GM18517 (cell line): ENCODE results near the gene CRB2.
A peak's percentile ranks its signal among the peaks of the same experiment; 100 is the strongest.

ENCODE experiments used
- ATAC-seq: cut with Tn5 transposase; IDR thresholded peaks from one replicate; pipeline ENCODE4 v1.9.1; 2021; ENCODE audit warnings: mild to moderate bottlenecking, moderate library complexity; ENCODE audit not compliant: unreplicated experiment

CRB2 gene

DNA sequence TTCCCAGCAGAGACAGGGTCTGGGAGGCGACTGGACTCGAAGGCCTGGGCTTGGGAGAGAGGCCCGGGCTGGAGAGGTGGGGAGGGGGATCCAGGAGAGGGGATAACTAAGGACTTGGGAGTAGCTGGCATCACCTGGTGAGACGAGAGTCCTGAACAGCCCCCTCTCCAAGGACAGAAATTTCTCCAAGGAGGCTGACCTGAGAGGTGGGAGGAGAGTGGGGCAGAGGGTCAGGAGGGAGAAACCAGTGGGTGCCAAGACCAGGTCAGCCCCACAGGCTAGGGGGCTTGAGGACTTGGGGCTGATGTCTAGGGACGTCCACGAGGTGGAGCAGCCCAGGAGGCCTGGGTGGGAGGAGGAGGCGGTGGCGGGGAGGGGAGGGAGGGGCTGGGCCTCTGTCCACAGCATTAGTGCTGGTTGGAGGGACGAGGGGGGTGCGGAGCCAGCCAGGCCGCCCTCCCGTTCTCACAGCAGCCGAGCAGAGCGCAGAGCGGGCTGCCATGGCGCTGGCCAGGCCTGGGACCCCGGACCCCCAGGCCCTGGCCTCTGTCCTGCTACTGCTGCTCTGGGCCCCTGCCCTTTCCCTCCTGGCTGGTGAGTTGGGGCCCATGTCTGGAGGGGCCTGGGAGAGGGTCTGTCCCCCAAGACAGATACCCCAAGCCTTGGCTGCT is at the start of gene CRB2:
Gene CRB2 (plus strand): TSS at position 437 of the 671 bp plus-strand sequence. CDS start 64 bp downstream, at position 501.
- no peak for ATAC-seq

GRCh38 chr9:123309611-123310010 is 46.4 kb upstream of the CRB2 start:
- no peak for ATAC-seq

GRCh38 chr9:123310551-123311249 is 45.3 kb upstream of the CRB2 start:
- ATAC-seq, result no peak

DNA sequence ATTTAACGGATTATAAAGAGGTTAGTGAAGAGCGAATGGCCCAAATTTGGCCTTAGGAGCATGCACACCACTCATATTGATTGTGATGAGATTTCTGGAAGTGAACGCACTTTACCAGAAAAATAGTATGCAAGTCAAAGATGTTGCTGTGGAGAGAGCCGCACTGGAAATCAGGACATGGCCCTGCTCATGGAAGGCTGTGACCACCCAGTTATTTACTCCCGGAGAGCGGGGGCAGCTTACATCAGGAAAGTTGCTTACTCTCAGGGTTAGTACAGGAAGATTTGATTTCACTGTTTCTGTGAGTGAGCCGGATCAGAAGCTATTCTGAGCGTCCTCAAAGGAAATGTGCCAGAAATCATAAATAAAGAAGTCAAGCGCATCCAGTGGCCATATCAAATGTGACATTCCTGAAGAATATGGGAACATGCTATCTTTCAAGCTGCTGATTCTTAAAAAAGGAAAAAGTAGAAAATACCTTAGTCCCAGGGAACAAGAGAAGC is 44.7 kb upstream of the CRB2 start:
- ATAC-seq, result no peak

DNA sequence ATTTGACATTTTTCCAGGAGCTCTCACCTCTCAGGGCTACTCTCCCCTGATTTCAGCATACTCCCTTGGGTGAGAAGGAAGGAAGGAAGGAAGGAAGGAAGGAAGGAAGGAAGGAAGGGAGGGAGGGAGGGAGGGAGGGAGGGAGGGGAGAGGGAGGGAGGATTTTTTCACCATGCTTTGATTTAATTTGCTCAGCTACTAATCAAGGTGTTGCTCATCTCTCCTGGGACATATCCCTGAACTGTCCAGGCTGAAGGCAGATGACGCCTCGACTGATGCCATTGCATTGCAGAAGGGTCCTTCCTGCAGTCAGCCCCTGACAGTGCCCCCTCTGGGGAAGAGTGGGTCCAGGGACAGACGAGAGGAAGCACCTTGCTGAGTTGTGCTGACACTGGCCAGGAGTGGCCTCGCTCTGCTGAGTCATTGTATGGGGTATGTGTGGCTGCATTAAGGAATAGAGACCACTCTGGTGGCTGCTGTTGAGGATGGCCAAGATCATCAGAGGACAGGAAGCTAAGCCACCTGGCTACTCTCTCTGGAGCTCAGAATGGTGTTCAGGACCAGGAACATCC is 43.6 kb upstream of the CRB2 start:
- no peak for ATAC-seq

DNA sequence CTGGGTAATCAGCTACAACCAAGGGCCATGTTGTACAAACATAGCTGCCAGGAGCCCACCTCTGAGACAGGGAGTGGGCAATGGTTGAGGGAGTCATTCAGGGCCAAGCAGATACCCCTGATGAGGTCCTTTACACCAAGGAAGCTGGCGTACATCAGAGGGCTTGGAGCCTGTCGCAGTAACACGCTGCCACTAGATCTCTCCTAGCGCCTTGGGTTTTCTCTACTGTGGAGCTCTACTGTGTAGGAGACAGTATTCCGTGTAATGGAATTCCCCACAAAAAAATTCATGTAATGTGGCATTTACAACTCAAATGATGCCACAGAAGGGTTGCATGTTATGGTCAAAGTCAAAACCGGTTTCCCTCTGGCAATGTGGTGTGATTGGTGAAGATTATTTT is 41.4 kb upstream of the CRB2 start:
- no peak for ATAC-seq

GRCh38 chr9:123315635-123316034 is 40.4 kb upstream of the CRB2 start:
- ATAC-seq, result no peak

- ATAC-seq, result no peak
Measured at GRCh38 chr9:123316053-123316718, 39.8 kb upstream of the CRB2 start.

- ATAC-seq, result no peak
Measured at GRCh38 chr9:123318202-123318601, 37.8 kb upstream of the CRB2 start.

DNA sequence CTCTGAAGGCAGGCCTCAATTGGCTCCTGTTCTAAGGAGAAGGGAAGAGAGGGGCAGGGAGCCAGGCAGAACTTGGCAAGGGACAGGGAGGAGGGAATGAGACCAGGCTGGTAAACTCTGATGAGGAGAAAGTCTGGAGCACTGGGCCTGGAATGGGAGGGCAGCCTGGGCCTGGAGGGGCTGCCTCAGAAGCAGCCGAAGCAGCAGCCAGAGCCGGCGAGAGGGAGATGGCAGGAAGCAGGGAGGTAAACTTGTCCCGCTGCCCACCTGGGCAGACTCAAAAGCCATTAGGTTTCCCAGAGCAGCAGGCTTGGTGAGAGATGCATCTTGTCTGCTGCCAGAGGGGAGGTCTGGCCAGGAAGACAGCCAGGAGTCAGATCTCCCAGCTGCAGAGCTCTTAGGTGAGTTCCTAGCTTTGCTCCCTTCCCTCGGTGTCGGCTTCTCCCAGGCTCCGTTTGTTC is 37.0 kb upstream of the CRB2 start:
- no peak for ATAC-seq

GRCh38 chr9:123319541-123320339 is 36.3 kb upstream of the CRB2 start:
- no peak for ATAC-seq

DNA sequence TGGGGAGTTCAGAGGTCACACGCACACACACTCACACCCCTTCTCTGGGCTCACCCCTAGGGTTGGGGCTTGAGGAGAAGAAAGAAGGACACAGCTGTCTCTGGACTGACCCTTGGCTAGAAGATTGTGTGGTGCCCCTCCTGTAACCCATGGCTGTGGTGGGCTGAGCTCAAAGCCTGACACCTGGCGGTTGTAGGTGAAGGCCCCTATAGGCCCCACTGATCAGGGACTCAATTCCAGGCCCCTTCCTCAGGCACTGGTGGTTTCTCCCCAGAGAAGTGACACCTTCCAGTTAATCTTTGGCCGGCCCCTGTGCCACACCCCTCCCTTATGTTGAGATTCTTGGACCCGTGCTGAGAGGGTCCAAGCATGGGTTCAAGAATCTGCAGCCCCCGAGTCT is 35.2 kb upstream of the CRB2 start:
- no peak for ATAC-seq

- no peak for ATAC-seq
Measured at GRCh38 chr9:123321616-123322272, 34.3 kb upstream of the CRB2 start.

DNA sequence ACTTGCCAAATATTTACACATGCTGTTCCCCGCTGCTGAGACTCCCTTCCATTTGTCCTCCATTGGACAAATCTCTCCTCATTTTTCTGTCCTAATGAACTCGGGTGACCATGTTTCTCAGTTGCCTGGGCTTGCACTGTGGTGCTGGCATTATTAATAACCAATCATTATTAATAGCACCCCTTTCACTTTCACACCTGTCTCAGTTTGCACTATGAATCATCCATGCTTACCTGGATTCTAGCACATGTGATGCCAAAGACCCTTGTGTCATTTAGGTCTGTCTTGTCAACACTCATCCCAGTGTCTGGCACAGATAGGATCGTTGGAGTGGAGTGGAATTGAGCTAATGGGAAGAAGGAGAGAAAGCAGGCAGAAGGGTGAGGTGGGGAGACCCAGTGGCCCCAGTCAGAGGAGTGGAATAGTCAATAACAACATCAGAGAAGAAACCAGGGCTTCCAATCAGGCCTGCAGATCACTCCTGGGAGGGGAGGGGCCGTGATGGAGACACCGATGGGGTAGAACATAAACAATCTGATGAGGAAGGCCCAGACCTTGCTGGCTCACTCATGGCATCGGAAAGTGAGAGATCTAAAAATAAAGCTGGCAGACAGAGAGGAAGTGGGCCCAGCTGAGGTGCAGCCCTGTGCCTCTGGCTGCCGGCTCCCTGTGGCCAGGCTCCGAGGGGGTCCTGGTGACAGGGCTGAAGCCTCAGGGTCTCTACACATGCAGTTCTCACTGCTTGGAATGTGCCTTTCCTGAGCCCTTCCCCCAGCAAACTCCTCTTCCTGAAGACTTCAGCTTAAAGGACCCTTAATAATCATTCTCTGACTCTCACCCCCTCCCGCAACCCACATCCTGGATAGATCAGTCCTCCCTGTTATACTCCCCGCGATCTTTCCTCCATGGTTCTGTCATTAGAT is 33.5 kb upstream of the CRB2 start:
- peak; percentile 61 for ATAC-seq

- no peak for ATAC-seq
Measured at GRCh38 chr9:123323196-123324013, 32.6 kb upstream of the CRB2 start.

- ATAC-seq, result no peak
Measured at GRCh38 chr9:123324767-123325183, 31.2 kb upstream of the CRB2 start.

DNA sequence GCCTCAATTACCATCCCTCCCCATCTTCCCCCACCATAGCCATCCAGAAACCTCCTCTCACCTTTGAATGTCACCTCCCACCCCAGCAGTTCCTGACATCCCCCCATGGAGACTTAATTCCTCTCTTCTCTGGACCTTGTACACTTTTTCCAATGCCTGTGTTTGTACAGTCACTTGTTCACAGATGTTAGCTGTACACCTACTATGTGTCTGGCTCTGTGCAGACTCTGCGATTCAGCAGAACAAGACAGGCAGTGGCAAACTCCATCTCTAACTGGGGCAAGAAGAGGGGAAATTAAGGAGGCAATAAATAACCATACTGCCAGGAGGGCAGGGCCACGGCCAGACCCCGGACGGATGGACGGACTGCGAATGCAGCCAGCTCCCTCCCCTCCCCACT is 29.8 kb upstream of the CRB2 start:
- no peak for ATAC-seq

GRCh38 chr9:123326662-123327093 is 29.3 kb upstream of the CRB2 start:
- ATAC-seq, result peak; percentile 42
